ENCODE measurements around the gene FAM169A.
"Not testable (repeated sequence)": the region's sequence is repeated elsewhere in the genome, so short reads cannot be mapped to it uniquely, and the experiment has no call there.

The FAM169A gene

GRCh38 chr5:74865804-74866595 is at the start of gene FAM169A:
TSS of gene FAM169A (minus strand) at chr5:74866387. CDS start at chr5:74841676, 24,711 bp downstream.
- FAIRE-seq (no peak), DNase-seq (ENCODE audit: low spot score) (no peak)

GRCh38 chr5:74915488-74915887 is 49.3 kb upstream of the FAM169A start:
- no peak for DNase-seq (ENCODE audit: low spot score)
- FAIRE-seq, result no peak

- DNase-seq (ENCODE audit: low spot score); FAIRE-seq: not testable (repeated sequence)
Observed at GRCh38 chr5:74911421-74911820, 45.2 kb upstream of the FAM169A start.

- not testable (repeated sequence) for FAIRE-seq; DNase-seq (ENCODE audit: low spot score)
Observed at GRCh38 chr5:74909888-74910287, 43.7 kb upstream of the FAM169A start.

- FAIRE-seq; DNase-seq (ENCODE audit: low spot score): not testable (repeated sequence)
Observed at GRCh38 chr5:74908237-74908636, 42.0 kb upstream of the FAM169A start.

- not testable (repeated sequence) for DNase-seq (ENCODE audit: low spot score); FAIRE-seq
Observed at GRCh38 chr5:74904713-74905112, 38.5 kb upstream of the FAM169A start.

GRCh38 chr5:74903165-74903787 is 37.1 kb upstream of the FAM169A start:
- DNase-seq (ENCODE audit: low spot score), result no peak
- no peak for FAIRE-seq

- FAIRE-seq, result no peak
- DNase-seq (ENCODE audit: low spot score), result no peak
Observed at GRCh38 chr5:74897049-74897448, 30.9 kb upstream of the FAM169A start.

GRCh38 chr5:74895906-74896305 is 29.7 kb upstream of the FAM169A start:
- peak; percentile 42 for DNase-seq (ENCODE audit: low spot score)
- FAIRE-seq, result peak; percentile 68

- FAIRE-seq, result no peak
- no peak for DNase-seq (ENCODE audit: low spot score)
Observed at GRCh38 chr5:74894351-74894750, 28.2 kb upstream of the FAM169A start.

GRCh38 chr5:74892921-74893320 is 26.7 kb upstream of the FAM169A start:
- DNase-seq (ENCODE audit: low spot score) (no peak), FAIRE-seq (no peak)

GRCh38 chr5:74889523-74890105 is 23.4 kb upstream of the FAM169A start:
- FAIRE-seq (no peak), DNase-seq (ENCODE audit: low spot score) (no peak)

- no peak for DNase-seq (ENCODE audit: low spot score)
- FAIRE-seq, result no peak
Observed at GRCh38 chr5:74888117-74888516, 21.9 kb upstream of the FAM169A start.

GRCh38 chr5:74885170-74885569 is 19.0 kb upstream of the FAM169A start:
- peak; percentile 37 for DNase-seq (ENCODE audit: low spot score)

GRCh38 chr5:74882379-74883134 is 16.4 kb upstream of the FAM169A start:
- DNase-seq (ENCODE audit: low spot score); FAIRE-seq: not testable (repeated sequence)

More at GRCh38 chr5:74885170-74885569, 19.0 kb upstream of the FAM169A start:
- FAIRE-seq, result peak; percentile 76

GRCh38 chr5:74877624-74878304 is 11.6 kb upstream of the FAM169A start:
- no peak for DNase-seq (ENCODE audit: low spot score)
- no peak for FAIRE-seq

GRCh38 chr5:74875994-74876791 is 10.0 kb upstream of the FAM169A start:
- FAIRE-seq, result no peak
- DNase-seq (ENCODE audit: low spot score), result no peak

GRCh38 chr5:74873525-74874249 is 7.5 kb upstream of the FAM169A start:
- DNase-seq (ENCODE audit: low spot score) (no peak), FAIRE-seq (no peak)

- FAIRE-seq, result no peak
Observed at GRCh38 chr5:74870299-74871067, 4.3 kb upstream of the FAM169A start.

More at GRCh38 chr5:74870299-74871067, 4.3 kb upstream of the FAM169A start:
- DNase-seq (ENCODE audit: low spot score), result no peak

Measured in RCC 7860 (cell line).